Measurements from ENCODE around the gene TRAFD1. TPM values are rescaled to one million over a fixed set of nuclear protein-coding genes. Genes with fewer than 3 reads are reported as not detected.

Gene TRAFD1
- total RNA-seq, 1 experiment from 2014 or later: 25.5 TPM

DNA sequence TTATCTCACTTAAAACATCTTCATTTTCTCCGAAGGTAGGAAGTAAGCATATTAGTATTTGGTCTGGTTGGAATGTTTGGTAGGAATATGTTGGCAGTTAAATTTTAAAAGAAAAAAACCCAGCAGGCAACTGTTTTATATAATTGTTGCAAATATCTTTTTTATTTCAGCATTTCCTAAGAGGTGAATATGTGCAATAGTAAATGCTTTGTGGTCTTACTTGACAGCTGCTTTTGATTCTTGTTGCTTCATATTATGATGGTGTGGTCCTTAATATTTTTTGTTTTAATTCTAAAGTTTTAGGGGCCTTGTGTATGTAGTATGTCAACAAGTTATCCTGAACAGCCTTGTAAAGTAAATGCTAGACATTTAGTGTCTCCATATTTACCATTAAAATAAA, 6.3 kb downstream of the TRAFD1 start:
- no peak overlapping the region for H3K4me2 ChIP-seq (ENCODE audit: low read length)
- no peak for ATAC-seq
- H3K4me3 ChIP-seq (replicated peaks in 1 of 2; ENCODE audit: low read depth in 1 of 2, low read length in 2 of 2): no peak overlapping the region
- intact Hi-C loops (cut with micrococcal nuclease): no loop called here
- no peak overlapping the region for H2AFZ ChIP-seq (ENCODE audit: low read depth, low read length, poor library complexity, severe bottlenecking)
- H3K27me3 ChIP-seq (ENCODE audit: insufficient read depth, low read length): no peaks in the 10 kb centered on the region
- TF ChIP-seq, protein P1, sequence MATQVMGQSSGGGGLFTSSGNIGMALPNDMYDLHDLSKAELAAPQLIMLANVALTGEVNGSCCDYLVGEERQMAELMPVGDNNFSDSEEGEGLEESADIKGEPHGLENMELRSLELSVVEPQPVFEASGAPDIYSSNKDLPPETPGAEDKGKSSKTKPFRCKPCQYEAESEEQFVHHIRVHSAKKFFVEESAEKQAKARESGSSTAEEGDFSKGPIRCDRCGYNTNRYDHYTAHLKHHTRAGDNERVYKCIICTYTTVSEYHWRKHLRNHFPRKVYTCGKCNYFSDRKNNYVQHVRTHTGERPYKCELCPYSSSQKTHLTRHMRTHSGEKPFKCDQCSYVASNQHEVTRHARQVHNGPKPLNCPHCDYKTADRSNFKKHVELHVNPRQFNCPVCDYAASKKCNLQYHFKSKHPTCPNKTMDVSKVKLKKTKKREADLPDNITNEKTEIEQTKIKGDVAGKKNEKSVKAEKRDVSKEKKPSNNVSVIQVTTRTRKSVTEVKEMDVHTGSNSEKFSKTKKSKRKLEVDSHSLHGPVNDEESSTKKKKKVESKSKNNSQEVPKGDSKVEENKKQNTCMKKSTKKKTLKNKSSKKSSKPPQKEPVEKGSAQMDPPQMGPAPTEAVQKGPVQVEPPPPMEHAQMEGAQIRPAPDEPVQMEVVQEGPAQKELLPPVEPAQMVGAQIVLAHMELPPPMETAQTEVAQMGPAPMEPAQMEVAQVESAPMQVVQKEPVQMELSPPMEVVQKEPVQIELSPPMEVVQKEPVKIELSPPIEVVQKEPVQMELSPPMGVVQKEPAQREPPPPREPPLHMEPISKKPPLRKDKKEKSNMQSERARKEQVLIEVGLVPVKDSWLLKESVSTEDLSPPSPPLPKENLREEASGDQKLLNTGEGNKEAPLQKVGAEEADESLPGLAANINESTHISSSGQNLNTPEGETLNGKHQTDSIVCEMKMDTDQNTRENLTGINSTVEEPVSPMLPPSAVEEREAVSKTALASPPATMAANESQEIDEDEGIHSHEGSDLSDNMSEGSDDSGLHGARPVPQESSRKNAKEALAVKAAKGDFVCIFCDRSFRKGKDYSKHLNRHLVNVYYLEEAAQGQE (IDR thresholded peaks at IDR 0.05; ENCODE audit: low read depth): no peak
- BruUV-seq (replicated peaks): no TSS peak
- DNase-seq (ENCODE audit: low read depth, low spot score): no peak
- H3K36me3 ChIP-seq (ENCODE audit: control insufficient read depth in 1 of 2, insufficient read depth in 2 of 2, low read length in 2 of 2): peaks cover 6 to 12% of the 10 kb centered on the region in 2 experiments; a peak in 3 of 4 replicates
- no peak overlapping the region for H3K9ac ChIP-seq (ENCODE audit: low read length)
- no peaks in the 10 kb centered on the region for H3K9me2 ChIP-seq (ENCODE audit: insufficient read depth)
- peaks cover 5 to 18% of the 10 kb centered on the region in 2 experiments for H3K4me1 ChIP-seq (ENCODE audit: control insufficient read depth in 1 of 2, insufficient read depth in 2 of 2, low read length in 2 of 2)
- POLR2A ChIA-PET: interaction anchor here (2.0 kb wide), 1 partner anchor 8 kb away, joined by 6 read pairs; no protein-coding TSS in a partner anchor
- CTCF ChIA-PET: no interaction called here
- peaks cover 10% of the 10 kb centered on the region; the same call in 1 of the 2 replicates for H3K79me2 ChIP-seq (ENCODE audit: insufficient read depth, low read length)
- H3K9me3 ChIP-seq (ENCODE audit: control insufficient read depth in 1 of 2, insufficient read depth in 1 of 2, low read depth in 1 of 2, low read length in 2 of 2): no peaks in the 10 kb centered on the region
- H3K27ac ChIP-seq (ENCODE audit: low read depth, low read length): no peak overlapping the region
- RAD21 ChIA-PET (ENCODE audit: low non-redundant PET in 1 of 2, low total read pairs in 2 of 2, uncharacterized antibody in 2 of 2, unreplicated experiment in 2 of 2): no interaction called here
- no peaks in the 10 kb centered on the region for H4K20me1 ChIP-seq (ENCODE audit: insufficient read depth)

- no peak overlapping the region for H2AFZ ChIP-seq (ENCODE audit: low read depth, low read length, poor library complexity, severe bottlenecking)
- CTCF ChIA-PET: no interaction called here
- RAD21 ChIA-PET (ENCODE audit: low non-redundant PET in 1 of 2, low total read pairs in 2 of 2, uncharacterized antibody in 2 of 2, unreplicated experiment in 2 of 2): no interaction called here
- no peaks in the 10 kb centered on the region for H3K9me3 ChIP-seq (ENCODE audit: control insufficient read depth in 1 of 2, insufficient read depth in 1 of 2, low read depth in 1 of 2, low read length in 2 of 2)
- ATAC-seq (no peak), DNase-seq (ENCODE audit: low read depth, low spot score) (no peak)
- H3K36me3 ChIP-seq (ENCODE audit: control insufficient read depth in 1 of 2, insufficient read depth in 2 of 2, low read length in 2 of 2): peaks cover 6 to 15% of the 10 kb centered on the region in 2 experiments; a peak in 3 of 4 replicates
- H3K4me2 ChIP-seq (ENCODE audit: low read length): no peak overlapping the region
- H3K4me3 ChIP-seq (replicated peaks in 1 of 2; ENCODE audit: low read depth in 1 of 2, low read length in 2 of 2): no peak overlapping the region
- POLR2A ChIA-PET: interaction anchor here (2.0 kb wide), 1 partner anchor 10 kb away, joined by 6 read pairs; no protein-coding TSS in a partner anchor
- H3K9me2 ChIP-seq (ENCODE audit: insufficient read depth): no peaks in the 10 kb centered on the region
- 0 out of 2 replicates have a peak, but pooled peaks cover 6% of the 10 kb centered on the region for H3K79me2 ChIP-seq (ENCODE audit: insufficient read depth, low read length)
- H3K9ac ChIP-seq (ENCODE audit: low read length): no peak overlapping the region
- TF ChIP-seq POLR2A (IDR thresholded peaks at IDR 0.05; ENCODE audit: borderline replicate concordance, extremely low read depth, insufficient read depth, insufficient read length): no peak
- TF ChIP-seq ZNF274 (IDR thresholded peaks at IDR 0.05; ENCODE audit: low read depth, low read length): no peak
- TF ChIP-seq YY1 (IDR thresholded peaks at IDR 0.05; ENCODE audit: extremely low read depth, insufficient replicate concordance, low read depth, low read length): no peak
- TF ChIP-seq JUND (IDR thresholded peaks at IDR 0.05): no peak
- TF ChIP-seq CBX3 (IDR thresholded peaks at IDR 0.05; ENCODE audit: low read depth): no peak
- no peak for TF ChIP-seq EZH2 (IDR thresholded peaks at IDR 0.05)
- TF ChIP-seq FOSL1 (IDR thresholded peaks at IDR 0.05; ENCODE audit: low read depth): no peak
- TF ChIP-seq EZH2phosphoT487 (IDR thresholded peaks at IDR 0.05; ENCODE audit: borderline replicate concordance): no peak
- intact Hi-C loops (cut with micrococcal nuclease): no loop called here
- H3K27me3 ChIP-seq (ENCODE audit: insufficient read depth, low read length): no peaks in the 10 kb centered on the region
- H4K20me1 ChIP-seq (ENCODE audit: insufficient read depth): no peaks in the 10 kb centered on the region
- no peak overlapping the region for H3K27ac ChIP-seq (ENCODE audit: low read depth, low read length)
- H3K4me1 ChIP-seq (ENCODE audit: control insufficient read depth in 1 of 2, insufficient read depth in 2 of 2, low read length in 2 of 2): peaks cover 5 to 10% of the 10 kb centered on the region in 2 experiments
- BruUV-seq (replicated peaks): no TSS peak
These were observed 8.1 kb downstream of the TRAFD1 start for GRCh38 chr12:112133418-112133817.

Data from HCT116 (cell line).